GM13977 (cell line): Measurements from ENCODE around the gene PARN.

Experiments
- DNase-seq: peaks from one replicate; pipeline ENCODE4 v3.0.0; 2012; ENCODE audit warnings: low spot score
- in situ Hi-C: fragments of 300-500 bp; cut with MboI; formaldehyde crosslinking; loops from one replicate; pipeline ENCODE4 v1.12.0; 2022; ENCODE audit warnings: low sequenced_read_pairs, low pct_unique_long_range_greater_than_20kb, mixed read lengths, inconsistent platforms; ENCODE audit not compliant: unreplicated experiment
- TF ChIP-seq, protein P1 (sequence below): IDR thresholded peaks from 2 replicates; pipeline ENCODE4 v1.5.1; 2012; ENCODE audit warnings: mild to moderate bottlenecking, control low read depth; ENCODE audit not compliant: insufficient read depth; ENCODE audit errors: extremely low read depth, missing control alignments

The PARN gene

DNA sequence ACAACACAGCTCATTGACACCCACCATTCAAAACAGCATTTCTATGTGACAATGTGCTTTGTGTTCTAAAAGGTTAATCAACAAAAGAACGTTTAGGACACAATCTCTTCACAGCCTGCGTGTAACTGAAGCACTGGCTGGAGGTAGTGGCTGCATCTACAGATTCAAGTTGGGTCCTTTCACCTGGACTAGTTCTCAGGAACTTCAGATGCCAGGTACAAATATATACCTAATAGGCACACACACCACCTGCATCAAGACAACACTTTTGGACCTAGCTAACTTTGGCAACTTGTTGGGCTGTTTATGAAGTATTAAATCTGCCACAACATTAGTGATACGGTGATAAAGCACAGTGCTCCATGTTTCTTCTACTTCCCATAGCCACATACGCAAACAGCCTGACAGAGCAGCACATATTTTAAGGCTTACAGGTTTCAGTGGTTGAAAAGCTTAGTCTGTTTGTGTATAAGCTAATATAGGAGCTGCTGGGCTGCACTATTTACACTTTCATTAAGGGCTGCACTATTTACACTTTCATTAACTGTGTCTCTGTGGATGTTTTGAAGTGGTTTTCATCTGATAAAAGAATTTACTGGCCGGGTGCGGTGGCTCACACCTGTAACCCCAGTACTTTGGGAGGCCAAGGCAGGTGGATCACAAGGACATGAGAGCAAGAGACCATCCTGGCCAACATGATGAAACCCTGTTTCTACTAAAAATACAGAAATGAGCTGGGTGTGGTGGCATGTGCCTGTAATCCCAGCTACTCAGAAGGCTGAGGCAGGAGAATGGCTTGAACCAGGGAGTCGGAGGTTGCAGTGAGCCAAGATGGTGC is 132.6 kb downstream of the PARN start:
- TF ChIP-seq, protein P1, sequence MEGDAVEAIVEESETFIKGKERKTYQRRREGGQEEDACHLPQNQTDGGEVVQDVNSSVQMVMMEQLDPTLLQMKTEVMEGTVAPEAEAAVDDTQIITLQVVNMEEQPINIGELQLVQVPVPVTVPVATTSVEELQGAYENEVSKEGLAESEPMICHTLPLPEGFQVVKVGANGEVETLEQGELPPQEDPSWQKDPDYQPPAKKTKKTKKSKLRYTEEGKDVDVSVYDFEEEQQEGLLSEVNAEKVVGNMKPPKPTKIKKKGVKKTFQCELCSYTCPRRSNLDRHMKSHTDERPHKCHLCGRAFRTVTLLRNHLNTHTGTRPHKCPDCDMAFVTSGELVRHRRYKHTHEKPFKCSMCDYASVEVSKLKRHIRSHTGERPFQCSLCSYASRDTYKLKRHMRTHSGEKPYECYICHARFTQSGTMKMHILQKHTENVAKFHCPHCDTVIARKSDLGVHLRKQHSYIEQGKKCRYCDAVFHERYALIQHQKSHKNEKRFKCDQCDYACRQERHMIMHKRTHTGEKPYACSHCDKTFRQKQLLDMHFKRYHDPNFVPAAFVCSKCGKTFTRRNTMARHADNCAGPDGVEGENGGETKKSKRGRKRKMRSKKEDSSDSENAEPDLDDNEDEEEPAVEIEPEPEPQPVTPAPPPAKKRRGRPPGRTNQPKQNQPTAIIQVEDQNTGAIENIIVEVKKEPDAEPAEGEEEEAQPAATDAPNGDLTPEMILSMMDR: no peak
- DNase-seq: no peak

DNA sequence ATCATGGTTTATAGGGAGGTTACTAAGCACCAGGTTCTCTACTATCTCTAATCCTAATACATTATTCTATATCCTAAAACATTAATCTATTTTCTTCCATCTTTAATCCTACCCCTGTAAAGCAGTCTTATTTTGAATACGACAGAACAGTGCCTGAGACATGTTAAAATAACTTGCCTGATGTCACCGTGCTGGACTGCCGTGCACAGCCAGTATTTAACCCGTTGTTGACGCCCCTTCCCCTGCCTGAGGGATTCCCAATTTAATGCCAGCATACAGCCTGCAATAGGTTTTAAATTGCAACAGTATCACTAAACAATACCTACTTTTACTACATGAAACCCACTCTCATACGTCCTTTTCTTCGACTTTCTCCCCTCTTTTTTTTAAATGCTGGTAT is 133.3 kb downstream of the PARN start:
- TF ChIP-seq, protein P1: no peak
- no peak for DNase-seq
- in situ Hi-C loops: loop anchor here (10.0 kb wide), 1 partner anchor 68 kb away; no protein-coding TSS in a partner anchor

More for the DNA sequence above, 132.6 kb downstream of the PARN start:
- in situ Hi-C loops: loop anchor here (10.0 kb wide), 1 partner anchor 67 kb away; no protein-coding TSS in a partner anchor

DNA sequence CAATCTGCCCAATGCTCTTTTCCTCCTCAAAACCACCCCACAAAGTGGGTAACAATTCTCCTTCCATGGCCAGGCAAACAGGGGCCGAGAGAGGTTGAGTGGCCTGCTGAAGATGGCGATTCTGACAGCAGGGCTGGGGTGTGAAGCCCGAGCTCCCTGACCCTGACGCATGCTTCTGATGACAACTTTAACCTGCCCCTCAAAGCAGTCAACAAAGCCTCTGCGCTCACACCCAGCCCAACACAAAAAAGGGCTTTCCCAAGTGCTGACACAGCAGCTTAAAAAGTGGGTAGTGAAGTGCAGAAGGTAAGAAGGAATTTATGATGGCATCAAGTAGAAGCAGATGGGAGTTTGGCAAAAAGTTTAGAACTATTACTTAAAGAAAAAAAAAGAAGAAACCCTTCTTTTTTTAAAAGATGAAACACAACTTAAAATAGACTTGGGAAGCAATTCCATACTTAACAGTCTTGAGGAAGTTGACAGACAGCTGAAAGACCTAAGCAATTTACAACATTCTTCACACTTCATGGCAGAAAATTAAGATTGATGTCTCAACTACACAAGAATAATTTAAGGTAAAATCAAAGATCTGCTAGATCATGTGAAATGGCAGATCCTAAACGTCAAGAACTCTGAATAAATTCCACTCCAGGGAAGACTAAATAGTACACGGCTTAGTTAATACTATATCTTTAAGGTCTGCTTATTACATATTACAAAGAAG is 133.9 kb downstream of the PARN start:
- TF ChIP-seq, protein P1: no peak
- in situ Hi-C loops: loop anchor here (10.0 kb wide), 1 partner anchor 69 kb away; no protein-coding TSS in a partner anchor
- no peak for DNase-seq

DNA sequence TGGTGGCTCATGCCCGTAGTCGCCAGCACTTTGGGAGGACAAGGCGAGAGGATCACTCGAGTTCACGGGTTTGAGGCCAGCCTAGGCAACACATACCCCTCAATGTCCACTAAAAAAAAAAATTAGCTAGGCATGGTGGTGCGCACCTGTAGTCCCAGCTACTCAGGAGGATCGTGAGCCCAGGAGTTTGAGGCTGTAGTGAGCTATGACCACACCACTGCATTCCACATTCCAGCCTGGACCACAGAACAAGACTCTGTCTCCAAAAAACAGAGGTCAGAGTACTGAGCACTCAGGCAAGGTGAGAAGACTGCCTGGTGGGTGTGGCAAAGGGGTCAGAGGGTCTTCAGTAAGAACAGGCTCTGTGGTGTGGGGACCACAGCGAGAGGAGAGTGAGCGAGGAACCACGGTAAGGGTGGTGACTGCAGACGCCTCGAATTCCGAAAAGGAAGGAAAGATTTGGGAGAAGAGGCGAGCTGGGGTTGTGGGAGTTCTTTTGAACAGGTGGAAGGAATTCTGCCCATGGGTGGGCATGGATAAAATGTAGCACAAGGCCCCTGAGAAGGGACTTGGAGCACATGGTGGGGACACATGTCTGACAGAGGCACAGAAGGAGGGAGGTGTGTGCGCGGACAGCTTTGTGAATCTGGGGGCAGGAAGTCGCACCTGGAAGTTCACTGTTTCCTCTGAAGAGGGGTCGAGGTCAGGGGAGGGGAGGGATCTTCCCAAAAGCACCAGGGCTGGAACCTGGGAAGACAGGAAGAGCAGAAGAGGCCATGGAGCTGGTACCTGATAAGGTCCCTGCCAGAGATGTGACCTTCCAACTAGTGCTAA is 134.6 kb downstream of the PARN start:
- in situ Hi-C loops: loop anchor here (10.0 kb wide), 1 partner anchor 69 kb away; no protein-coding TSS in a partner anchor
- TF ChIP-seq, protein P1: no peak
- DNase-seq: no peak

DNA sequence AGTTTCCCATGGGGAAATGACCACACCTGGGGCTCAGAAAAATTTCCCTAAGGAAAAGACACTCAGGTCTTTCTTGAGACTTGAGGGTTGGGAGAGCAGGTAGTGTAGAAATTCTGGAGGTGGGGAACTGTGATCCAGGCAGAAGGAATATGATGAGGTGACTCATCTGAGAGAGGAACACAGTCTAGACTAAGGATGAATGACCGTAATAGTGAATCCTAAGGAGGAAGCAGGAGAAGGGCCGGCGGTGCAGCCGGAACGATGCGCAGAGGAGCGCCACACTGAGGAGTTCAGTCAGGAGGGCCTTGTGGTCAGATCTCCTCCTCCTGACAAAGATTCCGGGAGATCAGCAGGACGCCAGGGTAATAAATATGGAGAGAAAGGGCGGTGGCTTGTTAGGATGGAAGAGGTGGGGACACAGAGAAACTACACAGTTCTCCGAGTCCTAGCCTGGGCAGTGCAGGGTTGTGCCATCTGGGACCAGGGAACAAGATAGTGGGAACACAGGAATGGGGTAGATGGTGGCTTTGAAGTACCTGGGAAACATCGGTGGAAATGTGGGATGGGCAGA is 135.6 kb downstream of the PARN start:
- TF ChIP-seq, protein P1: no peak
- in situ Hi-C loops: loop anchor here (10.0 kb wide), 1 partner anchor 70 kb away; no protein-coding TSS in a partner anchor
- no peak for DNase-seq

DNA sequence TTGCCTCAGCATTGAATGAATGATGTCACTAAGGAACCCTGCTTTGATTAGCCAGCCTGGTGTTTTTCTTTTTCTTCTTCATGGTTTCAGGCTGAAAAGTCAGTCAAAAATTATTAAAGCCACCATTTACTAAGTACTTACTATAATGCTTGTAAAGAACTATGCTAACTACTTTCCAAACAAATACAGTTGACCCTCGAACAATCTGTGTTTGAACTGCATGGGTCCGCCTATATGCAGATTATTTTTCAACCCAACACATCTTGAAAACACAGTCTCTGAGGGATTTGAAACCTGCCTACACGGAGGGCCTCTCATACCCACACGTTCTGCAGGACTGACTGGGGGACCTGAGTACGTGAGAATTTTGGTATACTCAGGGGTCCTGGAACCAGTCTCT is 136.3 kb downstream of the PARN start:
- in situ Hi-C loops: loop anchor here (10.0 kb wide), 1 partner anchor 71 kb away; no protein-coding TSS in a partner anchor
- no peak for DNase-seq
- TF ChIP-seq, protein P1: no peak
